ENCODE data around the gene TACC3. TPM values are rescaled to one million over a fixed set of nuclear protein-coding genes. Genes with fewer than 3 reads are reported as not detected.

TACC3 gene
- total and polyA plus RNA-seq, 12 donors, result 5.5 to 26.5 (median 11.4) TPM

GRCh38 chr4:1759170-1759817 is 38.0 kb downstream of the TACC3 start:
- no peaks in the 10 kb centered on the region for H3K27me3 ChIP-seq
- TF ChIP-seq POLR2A (IDR thresholded peaks at IDR 0.05) (no peak), CTCF (IDR thresholded peaks at IDR 0.05) (no peak)
- no peak overlapping the region for H3K4me3 ChIP-seq
- H3K36me3 ChIP-seq (replicated peaks in 1 of 2), result no peaks in the 10 kb centered on the region
- H3K4me1 ChIP-seq (replicated peaks in 1 of 2), result peaks cover 9 to 10% of the 10 kb centered on the region in 2 donors
- no peak for DNase-seq
- intact Hi-C loops (cut with DNase I), result no loop called here
- H3K27ac ChIP-seq, result no peak overlapping the region
- H3K9me3 ChIP-seq (replicated peaks in 1 of 3), result no peaks in the 10 kb centered on the region
- 87 to 95% (median 88%) methylated on average over 9 to 19 of the region's 19 CpGs for WGBS, 4 donors

GRCh38 chr4:1759818-1760223 is 38.5 kb downstream of the TACC3 start:
- intact Hi-C loops (cut with DNase I), result no loop called here
- Histone ChIP-seq H3K27ac (no peak overlapping the region), H3K4me3 (no peak overlapping the region), H3K36me3 (replicated peaks in 1 of 2) (no peaks in the 10 kb centered on the region), H3K9me3 (replicated peaks in 1 of 3) (no peaks in the 10 kb centered on the region), H3K27me3 (no peaks in the 10 kb centered on the region), H3K4me1 (replicated peaks in 1 of 2) (peaks cover 9 to 10% of the 10 kb centered on the region in 2 donors)
- WGBS, 4 donors, result 77 to 94% (median 80%) methylated on average over 6 to 13 of the region's 13 CpGs; no CpG with 5 or more reads in 1 of the 4 donors
- no peak for TF ChIP-seq CTCF (IDR thresholded peaks at IDR 0.05)
- DNase-seq, result no peak

- no peak for DNase-seq
- intact Hi-C loops (cut with DNase I), result no loop called here
- 39 to 71% (median 54%) methylated on average over 1 to 25 of the region's 25 CpGs for WGBS, 4 donors
- Histone ChIP-seq H3K9me3 (replicated peaks in 1 of 3) (no peaks in the 10 kb centered on the region), H3K27me3 (no peaks in the 10 kb centered on the region), H3K4me3 (no peak overlapping the region), H3K4me1 (replicated peaks in 1 of 2) (peaks cover 9 to 10% of the 10 kb centered on the region in 2 donors), H3K27ac (no peak overlapping the region), H3K36me3 (replicated peaks in 1 of 2) (no peaks in the 10 kb centered on the region)
- no peak for TF ChIP-seq CTCF (IDR thresholded peaks at IDR 0.05)
Measured at GRCh38 chr4:1760521-1761071, 39.3 kb downstream of the TACC3 start.

- Histone ChIP-seq H3K36me3 (replicated peaks in 1 of 2) (no peaks in the 10 kb centered on the region), H3K27me3 (no peaks in the 10 kb centered on the region), H3K4me3 (no peak overlapping the region), H3K27ac (no peak overlapping the region), H3K9me3 (replicated peaks in 1 of 3) (no peaks in the 10 kb centered on the region), H3K4me1 (replicated peaks in 1 of 2) (peaks cover 10 to 13% of the 10 kb centered on the region in 2 donors)
- intact Hi-C loops (cut with DNase I), result no loop called here
- WGBS, 4 donors, result 41 to 76% (median 70%) methylated on average over 4 to 32 of the region's 32 CpGs
- no peak for DNase-seq
- no peak for TF ChIP-seq CTCF (IDR thresholded peaks at IDR 0.05)
- TF ChIP-seq POLR2A (IDR thresholded peaks at IDR 0.05), result no peak
Measured at GRCh38 chr4:1761130-1761689, 39.9 kb downstream of the TACC3 start.

Data from adrenal gland (tissue), 12 donors.